ENCODE results near the gene CASS4.

- TF ChIP-seq EP300 (IDR thresholded peaks at IDR 0.05), result no peak
- TF ChIP-seq POLR2A (IDR thresholded peaks at IDR 0.05), result no peak
- no peak for TF ChIP-seq CTCF (IDR thresholded peaks at IDR 0.05)
Measured at GRCh38 chr20:56430461-56430860, 18.4 kb downstream of the CASS4 start.

Measured in ovary (tissue), 3 donors.